H9 (cell line): ENCODE data around the gene FAM81A. TPM values are rescaled to one million over a fixed set of nuclear protein-coding genes. Genes with fewer than 3 reads are reported as not detected.
A peak's percentile ranks its signal among the peaks of the same experiment; 100 is the strongest.

Source experiments
- DNase-seq: peaks from one replicate; pipeline ENCODE4 v3.0.0-alpha.2; 2017
- H2AFZ ChIP-seq: one replicate; pipeline ENCODE4 v1.6.1; 2013; ENCODE audit warnings: mild to moderate bottlenecking, low read length, control low read depth, moderate library complexity
- H2AK5ac ChIP-seq: 2 replicates; pipeline ENCODE4 v1.6.1; 2013; ENCODE audit warnings: low read length, control low read depth, mixed read lengths; ENCODE audit not compliant: insufficient read length
- H2BK120ac ChIP-seq: one replicate; pipeline ENCODE4 v1.6.1; 2013; ENCODE audit warnings: low read depth, mild to moderate bottlenecking, low read length, control low read depth, inconsistent platforms; ENCODE audit not compliant: poor library complexity, severe bottlenecking
- H2BK12ac ChIP-seq: 2 replicates; pipeline ENCODE4 v1.6.1; 2013; ENCODE audit warnings: low read length, control low read depth, mixed read lengths, low read depth; ENCODE audit not compliant: insufficient read length
- H2BK15ac ChIP-seq: 2 replicates; pipeline ENCODE4 v1.6.1; 2013; ENCODE audit warnings: low read depth, low read length, control low read depth
- H2BK20ac ChIP-seq: one replicate; pipeline ENCODE4 v1.6.1; 2013; ENCODE audit warnings: low read depth, mild to moderate bottlenecking, low read length, control low read depth, inconsistent platforms; ENCODE audit not compliant: poor library complexity, severe bottlenecking
- H2BK5ac ChIP-seq: 2 replicates; pipeline ENCODE4 v1.6.1; 2013; ENCODE audit warnings: low read length, control low read depth, mixed read lengths; ENCODE audit not compliant: insufficient read length
- H3K14ac ChIP-seq: 2 replicates; pipeline ENCODE4 v1.6.1; 2013; ENCODE audit warnings: low read length, control low read depth; ENCODE audit not compliant: insufficient read depth
- H3K18ac ChIP-seq: 2 replicates; pipeline ENCODE4 v1.6.1; 2013; ENCODE audit warnings: low read depth, mild to moderate bottlenecking, mixed read lengths, low read length, control low read depth; ENCODE audit not compliant: insufficient read length
- H3K23ac ChIP-seq: 2 replicates; pipeline ENCODE4 v1.6.1; 2013; ENCODE audit warnings: low read length, control low read depth, mixed read lengths, low read depth; ENCODE audit not compliant: insufficient read length
- H3K23me2 ChIP-seq: 2 replicates; pipeline ENCODE4 v1.6.1; 2013; ENCODE audit warnings: low read depth, mild to moderate bottlenecking, mixed read lengths, low read length, control low read depth; ENCODE audit not compliant: insufficient read length, poor library complexity, severe bottlenecking
- H3K27ac ChIP-seq: 2 replicates; pipeline ENCODE4 v1.5.1; 2013; ENCODE audit warnings: low read length, control low read depth, mixed read lengths, low read depth; ENCODE audit not compliant: insufficient read length
- H3K27me3 ChIP-seq: 2 replicates; pipeline ENCODE4 v1.6.1; 2013; ENCODE audit warnings: low read length, control low read depth, inconsistent platforms; ENCODE audit not compliant: insufficient read depth
- H3K4ac ChIP-seq: 2 replicates; pipeline ENCODE4 v1.6.1; 2013; ENCODE audit warnings: low read depth, mild to moderate bottlenecking, control low read depth, inconsistent platforms, low read length, moderate library complexity
- H3K4me1 ChIP-seq: 2 replicates; pipeline ENCODE4 v1.6.1; 2013; ENCODE audit warnings: low read length, control low read depth, inconsistent platforms; ENCODE audit not compliant: insufficient read depth
- H3K4me2 ChIP-seq: 2 replicates; pipeline ENCODE4 v1.6.1; 2013; ENCODE audit warnings: low read length, control low read depth, mixed read lengths; ENCODE audit not compliant: insufficient read length, insufficient read depth
- H3K56ac ChIP-seq: 2 replicates; pipeline ENCODE4 v1.6.1; 2013; ENCODE audit warnings: low read depth, mild to moderate bottlenecking, mixed read lengths, low read length, control low read depth; ENCODE audit not compliant: insufficient read length
- H3K79me1 ChIP-seq: 2 replicates; pipeline ENCODE4 v1.6.1; 2013; ENCODE audit warnings: low read depth, mild to moderate bottlenecking, moderate library complexity, low read length, control low read depth, inconsistent platforms; ENCODE audit not compliant: insufficient read depth, poor library complexity, severe bottlenecking
- H3K79me2 ChIP-seq: 2 replicates; pipeline ENCODE4 v1.6.1; 2013; ENCODE audit warnings: low read length, control low read depth, inconsistent platforms; ENCODE audit not compliant: insufficient read depth
- H3K9ac ChIP-seq: 2 replicates; pipeline ENCODE4 v1.6.1; 2013; ENCODE audit warnings: low read length, control low read depth, mixed read lengths; ENCODE audit not compliant: insufficient read length; ENCODE audit errors: extremely low read depth
- H3K9me3 ChIP-seq: one replicate; pipeline ENCODE4 v1.6.1; 2013; ENCODE audit warnings: low read depth, low read length, inconsistent platforms; ENCODE audit not compliant: control insufficient read depth
- H3T11ph ChIP-seq: one replicate; pipeline ENCODE4 v1.6.1; 2013; ENCODE audit warnings: mild to moderate bottlenecking, low read length, control low read depth, inconsistent platforms
- H4K20me1 ChIP-seq: one replicate; pipeline ENCODE4 v1.6.1; 2013; ENCODE audit not compliant: control insufficient read depth, insufficient read length, insufficient read depth
- H4K5ac ChIP-seq: 2 replicates; pipeline ENCODE4 v1.6.1; 2013; ENCODE audit warnings: low read depth, mild to moderate bottlenecking, mixed read lengths, low read length, control low read depth; ENCODE audit not compliant: insufficient read length
- H4K8ac ChIP-seq: replicated peaks from 2 replicates; pipeline ENCODE4 v1.6.1; 2013; ENCODE audit warnings: low read length, control low read depth, mixed read lengths, low read depth; ENCODE audit not compliant: insufficient read length
- H4K91ac ChIP-seq: 2 replicates; pipeline ENCODE4 v1.6.1; 2013; ENCODE audit warnings: low read depth, mild to moderate bottlenecking, moderate library complexity, mixed read lengths, low read length, control low read depth; ENCODE audit not compliant: insufficient read length
- H3K27ac Mint-ChIP-seq, 3 experiments: 2 replicates in 2 of 3; 3 replicates in 1 of 3; pipeline ENCODE4 v1.8.0; 2020 to 2021; ENCODE audit warnings: mixed read lengths in 3 of 3, mild to moderate bottlenecking in 1 of 3, moderate library complexity in 1 of 3
- H3K27me3 Mint-ChIP-seq: 2 replicates; pipeline ENCODE4 v1.8.0; 2021; ENCODE audit warnings: low read depth, mild to moderate bottlenecking, moderate library complexity, mixed read lengths
- H3K36me3 Mint-ChIP-seq, 3 experiments: 2 replicates in 2 of 3; 3 replicates in 1 of 3; pipeline ENCODE4 v1.8.0; 2020 to 2021; ENCODE audit warnings: low read depth in 3 of 3, mixed read lengths in 3 of 3; ENCODE audit not compliant: insufficient read depth in 1 of 3
- H3K4me1 Mint-ChIP-seq, 2 experiments: 2 replicates each; pipeline ENCODE4 v1.8.0; 2020; ENCODE audit warnings: mixed read lengths in 2 of 2
- H3K4me3 Mint-ChIP-seq, 2 experiments: 2 replicates in 1 of 2; 3 replicates in 1 of 2; pipeline ENCODE4 v1.8.0; 2020 to 2021; ENCODE audit warnings: mild to moderate bottlenecking in 2 of 2, mixed read lengths in 2 of 2, moderate library complexity in 1 of 2
- H3K9me3 Mint-ChIP-seq, 2 experiments: 2 replicates in 1 of 2; 3 replicates in 1 of 2; pipeline ENCODE4 v1.8.0; 2020; ENCODE audit warnings: mild to moderate bottlenecking in 2 of 2, mixed read lengths in 2 of 2, moderate library complexity in 1 of 2
- CTCF ChIP-seq: fragments of 200-600 bp; sonication (generic); conservative IDR thresholded peaks from 3 replicates; pipeline ENCODE4 v1.8.0; 2021; ENCODE audit warnings: antibody characterized with exemption, mild to moderate bottlenecking
- WGBS: extraction: QIAGEN DNeasy Blood & Tissue Kit; methylation state at CpG from one replicate; pipeline ENCODE4 v1.1.7; 2013; ENCODE audit warnings: missing lambda C conversion rate, low lambda C conversion rate, mixed read lengths; ENCODE audit not compliant: insufficient read length; ENCODE audit errors: extremely low coverage; 5-methylcytosine and 5-hydroxymethylcytosine counted together
- total RNA-seq: library from RNA; stranded (reverse); gene quantifications from 2 replicates; pipeline ENCODE4 v1.2.1, GENCODE V29; 2021

FAM81A gene
- total RNA-seq, 1 experiment from 2014 or later = 1.7 TPM

- Histone ChIP-seq H3K27ac (no peak overlapping the region), H3K4ac (no peak overlapping the region), H3K4me1 (peaks cover 2% of the 10 kb centered on the region; the same call in 1 of the 2 replicates), H4K5ac (no peak overlapping the region), H2BK12ac (no peak overlapping the region), H3K4me2 (no peak overlapping the region), H3T11ph (no peak overlapping the region), H2BK5ac (no peak overlapping the region), H3K9me3 (no peaks in the 10 kb centered on the region), H3K18ac (no peak overlapping the region), H4K8ac (no peak overlapping the region), H2AK5ac (no peak overlapping the region), H3K14ac (no peak overlapping the region), H3K23me2 (no peaks in the 10 kb centered on the region), H3K56ac (no peak overlapping the region), H2BK20ac (no peak overlapping the region), H4K91ac (no peak overlapping the region), H3K9ac (no peak overlapping the region), H2BK120ac (no peak overlapping the region), H2BK15ac (no peak overlapping the region), H3K27me3 (no peaks in the 10 kb centered on the region), H4K20me1 (no peaks in the 10 kb centered on the region), H3K23ac (no peak overlapping the region), H3K79me1 (no peaks in the 10 kb centered on the region), H2AFZ (no peak overlapping the region), H3K79me2 (no peaks in the 10 kb centered on the region)
- peak overlapping the region in 2 of 3 experiments; percentile 18 to 26; a peak in 2 of 7 replicates for H3K27ac Mint-ChIP-seq
- no peak for DNase-seq
- peaks cover 0 to 4% (median 0%) of the 10 kb centered on the region in 3 experiments; a peak in 1 of 7 replicates for H3K36me3 Mint-ChIP-seq
- peaks cover 21% of the 10 kb centered on the region for H3K27me3 Mint-ChIP-seq
- H3K4me3 Mint-ChIP-seq = peak overlapping the region in 1 of 2 experiments; percentile 4; a peak in 1 of 5 replicates
- TF ChIP-seq CTCF = no peak
- no peaks in the 10 kb centered on the region; a peak in 1 of 5 replicates for H3K9me3 Mint-ChIP-seq
- WGBS = no CpG with 5 or more reads among the region's 15 CpGs
- H3K4me1 Mint-ChIP-seq = peaks cover 37 to 47% of the 10 kb centered on the region in 2 experiments
Observed at GRCh38 chr15:59401824-59402569, 36.0 kb upstream of the FAM81A start.
